Vagina (tissue), 2 donors: ENCODE measurements around the gene CDC16. TPM values are rescaled to one million over a fixed set of nuclear protein-coding genes. Genes with fewer than 3 reads are reported as not detected.

ENCODE experiments used
- DNase-seq, 2 donors: peaks; one replicate each; pipeline ENCODE4 v3.0.0-alpha.2; 2017; ENCODE audit errors: extremely low spot score in 2 of 2
- H3K27ac ChIP-seq: fragments of 200-600 bp; sonication (generic); one replicate; pipeline ENCODE4 v1.5.1; 2019
- H3K27me3 ChIP-seq: fragments of 200-600 bp; sonication (generic); one replicate; pipeline ENCODE4 v1.5.1; 2019
- H3K36me3 ChIP-seq, 2 donors: fragments of 200-600 bp; sonication (generic); one replicate each; pipeline ENCODE4 v1.5.1; 2017 to 2019
- H3K4me1 ChIP-seq: fragments of 200-600 bp; sonication (generic); one replicate; pipeline ENCODE4 v1.5.1; 2019
- H3K4me3 ChIP-seq, 2 donors: fragments of 200-600 bp; sonication (generic); 1 replicate in 1 of 2; 2 replicates in 1 of 2; pipeline ENCODE4 v1.5.1; 2016 to 2019
- H3K9me3 ChIP-seq: fragments of 200-600 bp; sonication (generic); one replicate; pipeline ENCODE4 v1.5.1; 2019
- CTCF ChIP-seq, 3 experiments: fragments of 450-650 bp in 2 of 3; fragments of 200-600 bp in 1 of 3; sonication (generic) in 1 of 3; IDR thresholded peaks; one replicate each; pipeline ENCODE4 v1.5.1; 2017 to 2019; ENCODE audit warnings: antibody characterized with exemption in 3 of 3, mild to moderate bottlenecking in 2 of 3, moderate library complexity in 2 of 3
- POLR2A ChIP-seq, 2 donors: fragments of 450-650 bp; IDR thresholded peaks; one replicate each; pipeline ENCODE4 v1.6.1; 2017; ENCODE audit warnings: antibody characterized with exemption in 2 of 2, mild to moderate bottlenecking in 2 of 2, moderate library complexity in 2 of 2
- POLR2AphosphoS5 ChIP-seq, 2 donors: sonication (generic); formaldehyde crosslinking; IDR thresholded peaks; one replicate each; pipeline ENCODE4 v1.9.0; 2017; ENCODE audit warnings: antibody characterized with exemption in 2 of 2, mild to moderate bottlenecking in 2 of 2, low read depth in 1 of 2; ENCODE audit not compliant: insufficient read depth in 1 of 2
- intact Hi-C: fragments of 100-400 bp; cut with DNase I; formaldehyde crosslinking; loops from one replicate; pipeline ENCODE4 v1.15.1; 2023
- total RNA-seq: library from RNA; depleted of rRNA; stranded (reverse); fragments of >200 nt; gene quantifications from one replicate; pipeline ENCODE4 v1.2.3, GENCODE V29; 2016

CDC16 gene
- total RNA-seq, 1 donor from 2014 or later = 60.9 TPM

- intact Hi-C loops = no loop called here
- Histone ChIP-seq H3K27ac (no peak overlapping the region), H3K36me3 (peaks cover 0 to 50% of the 10 kb centered on the region in 2 donors), H3K4me1 (no peaks in the 10 kb centered on the region), H3K27me3 (no peaks in the 10 kb centered on the region), H3K4me3 (no peak overlapping the region), H3K9me3 (no peaks in the 10 kb centered on the region)
- no peak for DNase-seq
- TF ChIP-seq CTCF (IDR thresholded peaks at IDR 0.05) = no peak
- TF ChIP-seq POLR2AphosphoS5 (IDR thresholded peaks at IDR 0.05; ENCODE audit: insufficient read depth in 1 of 2, low read depth in 1 of 2) = no peak
- no peak for TF ChIP-seq POLR2A (IDR thresholded peaks at IDR 0.05)
Observed at GRCh38 chr13:114303700-114304327, 69.1 kb downstream of the CDC16 start.

GRCh38 chr13:114304346-114305034 lies 69.8 kb downstream of the CDC16 start:
- H3K36me3 ChIP-seq = peaks cover 0 to 44% of the 10 kb centered on the region in 2 donors
- DNase-seq = no peak
- H3K27me3 ChIP-seq = no peaks in the 10 kb centered on the region
- no peak overlapping the region for H3K4me3 ChIP-seq
- no peaks in the 10 kb centered on the region for H3K4me1 ChIP-seq
- no peak overlapping the region for H3K27ac ChIP-seq
- TF ChIP-seq POLR2A (IDR thresholded peaks at IDR 0.05) (no peak), CTCF (IDR thresholded peaks at IDR 0.05) (no peak), POLR2AphosphoS5 (IDR thresholded peaks at IDR 0.05; ENCODE audit: insufficient read depth in 1 of 2, low read depth in 1 of 2) (no peak)
- H3K9me3 ChIP-seq = no peaks in the 10 kb centered on the region
- intact Hi-C loops = no loop called here

GRCh38 chr13:114309086-114309485 lies 74.4 kb downstream of the CDC16 start:
- no peak for TF ChIP-seq POLR2A (IDR thresholded peaks at IDR 0.05)
- no peak for TF ChIP-seq POLR2AphosphoS5 (IDR thresholded peaks at IDR 0.05; ENCODE audit: insufficient read depth in 1 of 2, low read depth in 1 of 2)
- TF ChIP-seq CTCF (IDR thresholded peaks at IDR 0.05) = no peak
- H3K36me3 ChIP-seq = peaks cover 0 to 23% of the 10 kb centered on the region in 2 donors
- no peak overlapping the region for H3K27ac ChIP-seq
- no peaks in the 10 kb centered on the region for H3K9me3 ChIP-seq
- DNase-seq = no peak
- intact Hi-C loops = no loop called here
- H3K4me1 ChIP-seq = peaks cover 10% of the 10 kb centered on the region
- H3K4me3 ChIP-seq = no peak overlapping the region
- no peaks in the 10 kb centered on the region for H3K27me3 ChIP-seq

GRCh38 chr13:114309806-114310410 lies 75.2 kb downstream of the CDC16 start:
- TF ChIP-seq POLR2AphosphoS5 (IDR thresholded peaks at IDR 0.05; ENCODE audit: insufficient read depth in 1 of 2, low read depth in 1 of 2) (no peak), POLR2A (IDR thresholded peaks at IDR 0.05) (no peak)
- H3K4me3 ChIP-seq = no peak overlapping the region
- peaks cover 0 to 18% of the 10 kb centered on the region in 2 donors for H3K36me3 ChIP-seq
- no peaks in the 10 kb centered on the region for H3K27me3 ChIP-seq
- H3K4me1 ChIP-seq = peaks cover 10% of the 10 kb centered on the region
- no peaks in the 10 kb centered on the region for H3K9me3 ChIP-seq
- no peak overlapping the region for H3K27ac ChIP-seq
- DNase-seq = no peak
- intact Hi-C loops = no loop called here

- no peaks in the 10 kb centered on the region for H3K27me3 ChIP-seq
- no peaks in the 10 kb centered on the region for H3K9me3 ChIP-seq
- H3K36me3 ChIP-seq = peaks cover 0 to 12% of the 10 kb centered on the region in 2 donors
- peaks cover 20% of the 10 kb centered on the region for H3K4me1 ChIP-seq
- no peak for DNase-seq
- no peak overlapping the region for H3K4me3 ChIP-seq
- TF ChIP-seq POLR2A (IDR thresholded peaks at IDR 0.05) (no peak), POLR2AphosphoS5 (IDR thresholded peaks at IDR 0.05; ENCODE audit: insufficient read depth in 1 of 2, low read depth in 1 of 2) (no peak), CTCF (IDR thresholded peaks at IDR 0.05) (no peak)
- intact Hi-C loops = no loop called here
- no peak overlapping the region for H3K27ac ChIP-seq
Observed at GRCh38 chr13:114310956-114311355, 76.3 kb downstream of the CDC16 start.
